Activated naive CD4-positive, alpha-beta T cell treated with anti-CD3 and anti-CD28 coated beads for 36 hours (primary cell): Measurements from ENCODE around the gene MORN1. TPM values are rescaled to one million over a fixed set of nuclear protein-coding genes. Genes with fewer than 3 reads are reported as not detected.
A peak's percentile ranks its signal among the peaks of the same experiment; 100 is the strongest.
"Not testable (repeated sequence)": the region's sequence is repeated elsewhere in the genome, so short reads cannot be mapped to it uniquely, and the experiment has no call there.

Experiments
- CTCF ChIA-PET: fragments of 350-600 bp; sonication (Branson Sonifier 250); formaldehyde crosslinking; loops from one replicate; lab custom pipeline; 2021; ENCODE audit warnings: antibody characterized with exemption; lab: Charles Lee
- DNase-seq: peaks from one replicate; pipeline ENCODE4 v3.0.0-alpha.2; 2020
- H3K27ac Mint-ChIP-seq: one replicate; pipeline ENCODE4 v1.8.0; 2021; ENCODE audit warnings: mild to moderate bottlenecking, mixed read lengths
- H3K27me3 Mint-ChIP-seq: one replicate; pipeline ENCODE4 v1.8.0; 2021; ENCODE audit warnings: low read depth, mixed read lengths
- H3K36me3 Mint-ChIP-seq: one replicate; pipeline ENCODE4 v1.8.0; 2021; ENCODE audit warnings: low read depth, mixed read lengths
- H3K4me1 Mint-ChIP-seq: one replicate; pipeline ENCODE4 v1.8.0; 2021; ENCODE audit warnings: low read depth, mixed read lengths
- H3K4me3 Mint-ChIP-seq: one replicate; pipeline ENCODE4 v1.8.0; 2021; ENCODE audit warnings: mild to moderate bottlenecking, moderate library complexity, mixed read lengths
- H3K9me3 Mint-ChIP-seq: one replicate; pipeline ENCODE4 v1.8.0; 2021; ENCODE audit warnings: mixed read lengths
- intact Hi-C: fragments of 100-400 bp; cut with micrococcal nuclease; formaldehyde crosslinking; loops from one replicate; pipeline ENCODE4 v1.15.1; 2023
- total RNA-seq, 2 experiments: library from RNA; stranded (reverse); gene quantifications; one replicate each; pipeline ENCODE4 v1.2.3, GENCODE V29; 2021

The MORN1 gene
- 1 to 10 TPM; 3.2 to 4.9 TPM for total RNA-seq

DNA sequence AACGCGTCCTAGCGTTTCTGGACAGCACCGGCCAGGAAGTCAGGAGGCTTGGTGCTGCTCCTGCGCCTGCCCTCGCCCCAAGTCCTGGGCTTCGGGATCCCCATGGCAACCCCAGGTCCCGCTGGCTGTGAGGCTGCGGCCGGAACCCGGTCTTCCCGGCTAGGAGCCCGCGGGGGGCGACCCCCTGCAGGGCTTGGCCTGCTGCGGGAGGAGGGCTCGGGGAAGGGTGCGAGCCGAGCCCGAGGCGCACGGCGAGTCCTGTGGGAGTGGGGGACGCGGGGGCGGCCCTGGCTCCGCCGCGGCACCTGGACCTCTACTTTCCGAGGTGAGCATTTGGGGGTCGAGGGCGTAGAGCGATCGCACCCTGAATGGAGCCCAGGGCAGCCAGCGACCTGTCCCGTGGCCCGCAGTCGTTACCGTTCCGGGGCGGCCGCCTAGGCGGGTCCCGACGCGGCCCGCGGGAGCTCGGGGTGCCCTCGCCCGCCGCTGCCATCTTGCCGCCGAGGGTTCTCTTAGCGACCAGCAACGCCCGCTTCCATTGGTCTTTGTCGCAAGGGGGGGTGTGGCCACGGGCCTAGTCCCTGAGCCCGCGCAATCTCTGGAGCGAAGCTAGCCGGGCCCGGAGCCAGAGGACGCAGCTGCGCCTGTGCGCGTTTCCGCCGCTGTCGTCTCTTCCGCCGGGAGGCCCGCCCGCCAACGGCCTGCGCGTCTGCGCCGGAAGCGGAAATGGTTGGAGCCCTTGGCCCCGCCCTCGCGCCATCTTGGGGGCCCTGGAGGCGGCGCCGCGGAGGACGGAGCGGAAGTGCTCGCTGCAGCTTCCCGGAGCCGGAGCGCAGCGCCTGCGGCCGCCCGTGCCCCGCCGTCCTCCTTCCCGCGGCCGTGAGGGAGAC lies at the start of gene MORN1, which contains the start of gene RER1:
Gene MORN1, minus strand, starts transcription at position 514 of the 890 bp plus-strand sequence. Its CDS starts 21 bp downstream, at position 493.
Gene RER1, plus strand, starts transcription at position 801 of the 890 bp plus-strand sequence. CDS start 3,950 bp downstream, outside the sequence.
- Mint-ChIP-seq H3K36me3 (peaks cover 6% of the 10 kb centered on the region), H3K9me3 (no peaks in the 10 kb centered on the region), H3K4me1 (peaks cover 40% of the 10 kb centered on the region), H3K27me3 (no peaks in the 10 kb centered on the region), H3K4me3 (peak within 1 kb of the TSS; percentile 88), H3K27ac (peak within 1 kb of the TSS; percentile 79)
- intact Hi-C loops, result loop anchor here (1.0 kb wide), 6 partner anchors 21 to 472 kb away; partner anchors contain the start of genes PEX10 and TMEM52
- peak; percentile 99 for DNase-seq
- CTCF ChIA-PET, result interaction anchor here (0.9 to 2.6 kb wide), 4 partner anchors 10 to 251 kb away, joined by 3 to 13 read pairs (median 4); partner anchors contain the start of gene FAAP20

DNA sequence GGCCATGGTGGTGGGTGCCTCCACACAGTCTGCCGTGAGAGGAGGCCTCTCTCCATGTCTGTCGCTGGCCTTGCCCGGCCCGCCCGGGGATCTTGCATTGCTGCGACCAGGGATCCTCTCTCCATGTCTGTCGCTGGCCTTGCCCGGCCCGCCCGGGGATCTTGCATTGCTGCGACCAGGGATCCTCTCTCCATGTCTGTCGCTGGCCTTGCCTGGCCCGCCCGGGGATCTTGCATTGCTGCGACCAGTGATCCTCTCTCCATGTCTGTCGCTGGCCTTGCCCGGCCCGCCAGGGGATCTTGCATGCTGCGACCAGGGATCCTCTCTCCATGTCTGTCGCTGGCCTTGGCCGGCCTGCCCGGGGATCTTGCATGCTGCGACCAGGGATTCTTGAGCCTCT lies 49.0 kb upstream of the MORN1 start:
- intact Hi-C loops, CTCF ChIA-PET, H3K36me3 Mint-ChIP-seq, H3K4me3 Mint-ChIP-seq, H3K27ac Mint-ChIP-seq, H3K9me3 Mint-ChIP-seq, DNase-seq, H3K4me1 Mint-ChIP-seq, H3K27me3 Mint-ChIP-seq: not testable (repeated sequence)

DNA sequence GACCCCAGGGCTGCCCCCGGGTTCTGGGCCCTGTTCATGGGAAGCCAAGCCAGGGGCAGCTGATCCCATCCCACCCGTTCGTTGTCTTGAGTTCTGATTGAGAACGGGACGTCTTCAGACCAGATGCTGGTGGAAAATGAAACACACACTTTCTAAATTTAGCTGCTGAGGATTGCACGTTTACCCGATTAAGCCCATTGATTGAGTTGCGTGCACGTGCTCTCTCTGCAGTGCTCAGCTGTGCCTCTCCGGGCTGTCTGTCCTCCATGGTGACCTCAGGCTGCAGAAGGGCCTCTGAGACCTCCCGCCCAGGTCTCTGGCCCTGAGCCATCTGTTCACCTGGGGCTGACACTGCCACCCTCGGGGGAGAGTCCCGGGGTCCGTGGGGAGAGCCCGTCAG lies 48.0 kb upstream of the MORN1 start:
- Mint-ChIP-seq H3K4me1 (no peaks in the 10 kb centered on the region), H3K4me3 (no peak overlapping the region), H3K9me3 (no peaks in the 10 kb centered on the region), H3K27ac (no peak overlapping the region), H3K36me3 (no peaks in the 10 kb centered on the region), H3K27me3 (no peaks in the 10 kb centered on the region)
- CTCF ChIA-PET, result no interaction called here
- DNase-seq, result no peak
- intact Hi-C loops, result no loop called here

DNA sequence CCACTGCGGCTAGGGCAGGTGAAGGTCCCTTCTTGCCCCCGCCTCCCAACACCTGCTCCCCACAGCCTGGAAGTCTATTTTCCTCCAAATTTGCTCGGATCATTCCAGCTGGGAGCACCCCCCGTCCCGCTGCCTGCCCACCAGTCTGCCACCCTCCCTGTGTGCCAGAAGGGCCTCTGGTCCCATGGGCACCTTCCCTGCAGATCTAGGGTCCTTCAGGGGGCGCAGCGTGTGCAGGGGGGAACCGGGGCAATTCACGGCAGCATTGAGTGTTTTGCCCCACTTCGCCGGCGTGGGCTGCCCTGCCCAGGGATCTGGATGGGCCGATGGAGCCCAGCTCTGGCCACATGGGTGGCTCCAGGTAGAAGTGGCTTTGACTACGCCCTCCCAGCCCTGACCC lies 47.3 kb upstream of the MORN1 start:
- Mint-ChIP-seq H3K4me3 (no peak overlapping the region), H3K36me3 (no peaks in the 10 kb centered on the region), H3K27ac (no peak overlapping the region), H3K9me3 (no peaks in the 10 kb centered on the region), H3K27me3 (no peaks in the 10 kb centered on the region), H3K4me1 (no peaks in the 10 kb centered on the region)
- CTCF ChIA-PET, result no interaction called here
- DNase-seq, result no peak
- intact Hi-C loops, result no loop called here

DNA sequence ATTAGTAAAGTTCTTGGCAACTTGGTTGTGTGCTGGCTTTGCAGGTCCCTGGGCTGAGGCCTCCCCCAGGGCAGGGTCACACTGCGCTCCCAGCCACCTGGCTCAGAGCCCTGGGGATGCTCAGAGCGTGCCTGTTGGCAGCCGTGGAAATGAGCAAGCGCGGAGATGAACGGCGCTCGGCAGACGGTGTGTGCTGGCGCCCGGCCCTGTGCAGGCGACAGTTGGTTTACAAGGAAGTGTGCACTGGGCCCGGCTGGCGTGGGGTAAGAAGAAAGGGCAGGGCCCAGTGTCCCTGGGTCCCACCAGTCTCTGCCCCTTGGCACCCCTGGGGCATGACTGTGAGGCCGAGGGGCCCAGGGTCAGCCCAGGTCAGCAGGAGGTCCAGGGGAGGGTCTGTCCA lies 46.7 kb upstream of the MORN1 start:
- Mint-ChIP-seq H3K4me3 (no peak overlapping the region), H3K27me3 (no peaks in the 10 kb centered on the region), H3K36me3 (no peaks in the 10 kb centered on the region), H3K9me3 (no peaks in the 10 kb centered on the region), H3K27ac (no peak overlapping the region), H3K4me1 (no peaks in the 10 kb centered on the region)
- no peak for DNase-seq
- intact Hi-C loops, result no loop called here
- CTCF ChIA-PET, result no interaction called here

DNA sequence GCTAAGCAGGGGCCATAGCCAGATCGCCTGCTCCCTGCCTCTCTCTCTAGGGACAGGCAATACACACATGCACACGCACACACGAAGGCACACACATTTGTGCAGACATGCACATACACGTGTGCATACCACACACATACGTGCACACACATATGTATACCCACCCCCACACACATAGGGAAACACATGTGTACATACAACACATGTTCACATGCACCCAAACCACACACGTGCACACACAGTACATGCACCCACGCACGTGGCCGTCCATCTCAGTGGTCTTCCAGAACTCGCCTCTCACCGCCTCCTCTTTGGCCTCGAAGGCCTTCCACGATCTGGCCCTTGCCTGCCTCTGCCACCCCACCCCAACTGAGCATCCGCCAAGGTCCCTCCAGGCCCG lies 46.3 kb upstream of the MORN1 start:
- CTCF ChIA-PET, result no interaction called here
- no peak for DNase-seq
- Mint-ChIP-seq H3K4me1 (no peaks in the 10 kb centered on the region), H3K4me3 (no peak overlapping the region), H3K36me3 (no peaks in the 10 kb centered on the region), H3K9me3 (no peaks in the 10 kb centered on the region), H3K27me3 (no peaks in the 10 kb centered on the region), H3K27ac (no peak overlapping the region)
- intact Hi-C loops, result no loop called here

DNA sequence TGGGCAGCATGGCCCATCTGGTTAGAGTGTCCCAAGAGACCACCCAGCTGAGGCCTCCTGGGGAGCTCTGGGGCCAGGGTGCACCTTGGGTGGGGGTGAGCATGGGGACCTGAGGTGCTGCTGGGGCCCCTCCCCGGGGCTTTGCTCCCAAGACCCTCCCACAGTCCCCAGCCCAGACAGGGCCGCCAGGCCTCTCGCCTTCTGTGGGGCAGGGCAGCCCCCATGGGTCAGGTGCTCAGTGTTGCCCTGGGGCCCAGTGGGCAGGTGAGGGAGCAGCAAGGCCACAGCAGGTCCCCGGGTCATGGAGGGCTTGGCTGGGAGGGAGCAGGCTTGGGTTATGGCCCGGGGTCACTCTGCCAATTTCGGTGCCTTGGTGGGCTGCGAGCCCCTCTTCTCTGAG lies 45.5 kb upstream of the MORN1 start:
- CTCF ChIA-PET, result no interaction called here
- Mint-ChIP-seq H3K9me3 (no peaks in the 10 kb centered on the region), H3K4me3 (no peak overlapping the region), H3K4me1 (no peaks in the 10 kb centered on the region), H3K36me3 (no peaks in the 10 kb centered on the region), H3K27ac (no peak overlapping the region), H3K27me3 (no peaks in the 10 kb centered on the region)
- DNase-seq, result no peak
- intact Hi-C loops, result no loop called here

DNA sequence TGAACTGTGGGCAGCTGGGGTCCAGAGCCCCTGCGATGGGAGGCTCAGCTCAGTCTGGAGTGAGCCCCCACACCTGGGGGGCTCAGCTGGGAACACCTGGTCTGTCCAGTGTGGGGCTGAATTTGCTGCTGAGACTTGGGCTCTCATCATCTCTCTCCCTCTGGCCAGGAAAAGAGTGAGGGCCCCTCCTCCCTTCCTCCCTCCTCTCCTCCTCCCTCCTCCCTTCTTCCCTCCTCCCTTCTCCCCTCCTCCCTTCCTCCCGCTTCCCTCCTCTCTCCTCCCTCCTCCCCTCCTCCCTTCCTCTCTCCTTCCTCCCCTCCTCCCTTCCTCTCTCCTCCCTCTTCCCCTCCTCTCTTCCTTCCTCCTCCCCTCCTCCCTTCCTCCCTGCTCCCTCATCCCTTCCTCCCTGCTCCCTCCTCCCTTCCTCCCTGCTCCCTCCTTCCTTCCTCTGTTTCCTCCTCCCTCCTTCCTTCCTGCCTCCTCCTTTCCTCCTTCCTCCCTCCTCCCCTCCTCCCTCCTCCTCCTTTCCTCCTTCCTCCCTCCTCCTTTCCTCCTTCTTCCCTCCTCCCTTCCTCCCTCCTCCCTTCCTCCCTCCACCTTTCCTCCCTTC lies 44.5 kb upstream of the MORN1 start:
- Mint-ChIP-seq H3K36me3 (no peaks in the 10 kb centered on the region), H3K27me3 (no peaks in the 10 kb centered on the region), H3K4me1 (no peaks in the 10 kb centered on the region), H3K4me3 (no peak overlapping the region), H3K27ac (no peak overlapping the region), H3K9me3 (no peaks in the 10 kb centered on the region)
- intact Hi-C loops, result no loop called here
- no peak for DNase-seq
- CTCF ChIA-PET, result no interaction called here

DNA sequence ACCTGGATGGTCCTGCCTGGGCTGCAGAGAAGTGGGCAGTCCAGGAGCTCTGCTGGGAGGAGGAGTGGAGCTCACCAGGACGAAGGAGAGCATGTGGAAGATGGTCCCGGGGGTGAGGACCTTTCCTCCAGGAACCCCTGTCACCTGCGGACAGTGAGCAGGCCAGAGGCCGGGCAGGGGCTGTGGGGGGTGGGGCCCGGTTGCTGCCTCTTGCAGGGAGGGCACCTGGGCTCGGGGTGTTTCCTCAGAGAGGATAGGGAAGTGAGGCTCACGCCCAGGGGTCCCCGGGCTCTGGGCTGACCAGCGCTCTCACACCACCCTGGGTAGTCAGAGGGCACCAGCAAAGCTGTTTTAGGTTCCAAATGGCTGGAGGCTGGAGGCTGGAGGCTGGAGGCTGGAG lies 43.7 kb upstream of the MORN1 start:
- intact Hi-C loops, result no loop called here
- Mint-ChIP-seq H3K36me3 (no peaks in the 10 kb centered on the region), H3K4me1 (no peaks in the 10 kb centered on the region), H3K4me3 (no peak overlapping the region), H3K27ac (no peak overlapping the region), H3K9me3 (peaks cover 1% of the 10 kb centered on the region), H3K27me3 (no peaks in the 10 kb centered on the region)
- no peak for DNase-seq
- CTCF ChIA-PET, result no interaction called here

DNA sequence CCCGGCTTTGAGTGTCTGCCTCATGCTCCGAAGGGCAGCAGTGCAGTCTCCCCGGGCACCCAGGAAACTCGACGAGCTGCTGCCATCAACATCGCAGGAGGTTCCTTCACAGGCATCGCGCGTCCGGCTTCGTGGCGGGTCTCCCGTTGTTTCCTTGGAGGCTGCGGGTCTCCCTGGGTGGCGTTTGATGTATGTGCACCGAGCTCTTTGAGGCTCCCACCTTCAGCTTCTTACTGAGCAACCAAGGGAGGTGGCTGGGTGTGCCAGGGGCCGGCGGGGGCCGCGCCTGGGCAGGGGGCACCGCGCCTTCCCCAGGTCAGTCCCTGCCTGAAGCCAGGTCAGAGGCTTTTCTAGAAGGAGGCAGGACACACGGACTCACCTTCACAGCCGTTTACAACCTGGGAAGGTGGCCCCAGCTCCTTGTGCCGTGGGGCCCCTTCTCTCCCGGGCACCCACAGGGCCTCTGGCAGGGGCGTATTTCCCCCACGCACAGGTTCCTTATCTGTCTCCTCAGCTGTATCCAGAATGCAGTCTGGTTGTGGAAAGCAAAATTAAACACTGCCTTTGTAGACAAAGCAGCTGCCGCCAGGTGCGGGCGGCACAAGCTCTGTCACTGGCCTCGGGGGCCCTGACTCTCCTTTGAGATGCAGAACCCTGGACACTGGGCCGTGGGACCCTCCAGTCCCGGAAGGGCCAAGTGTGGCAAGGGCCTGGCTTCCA lies 42.7 kb upstream of the MORN1 start:
- intact Hi-C loops, result no loop called here
- CTCF ChIA-PET, result no interaction called here

DNA sequence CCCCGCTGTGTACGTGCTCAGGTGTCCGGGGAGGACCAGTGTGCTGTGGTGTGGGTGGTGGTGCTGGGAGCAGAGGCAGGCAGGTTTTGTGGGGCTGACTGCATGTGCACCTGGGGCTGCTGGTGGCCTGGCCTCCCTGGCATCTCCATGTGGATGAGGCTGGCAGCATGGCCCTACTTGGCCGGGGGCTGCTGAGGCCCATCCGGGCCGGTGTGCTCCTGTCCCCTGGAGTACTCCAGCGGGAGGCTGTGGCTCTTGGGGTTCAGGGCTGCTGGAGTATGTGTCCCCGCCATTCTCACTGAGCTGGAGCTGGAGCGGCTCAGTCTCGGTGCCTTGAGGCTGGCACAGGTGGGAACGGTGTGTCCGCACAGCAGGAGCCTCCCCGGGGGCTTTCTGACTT lies 41.8 kb upstream of the MORN1 start:
- DNase-seq, result no peak
- Mint-ChIP-seq H3K9me3 (peaks cover 4% of the 10 kb centered on the region), H3K27me3 (no peaks in the 10 kb centered on the region), H3K4me1 (no peaks in the 10 kb centered on the region), H3K36me3 (no peaks in the 10 kb centered on the region), H3K4me3 (no peak overlapping the region), H3K27ac (no peak overlapping the region)
- intact Hi-C loops, result no loop called here
- CTCF ChIA-PET, result no interaction called here

More for the DNA sequence above, 42.7 kb upstream of the MORN1 start:
- Mint-ChIP-seq H3K27me3 (no peaks in the 10 kb centered on the region), H3K4me1 (no peaks in the 10 kb centered on the region), H3K9me3 (peaks cover 4% of the 10 kb centered on the region), H3K4me3 (no peak overlapping the region), H3K27ac (no peak overlapping the region), H3K36me3 (no peaks in the 10 kb centered on the region)
- DNase-seq, result no peak

DNA sequence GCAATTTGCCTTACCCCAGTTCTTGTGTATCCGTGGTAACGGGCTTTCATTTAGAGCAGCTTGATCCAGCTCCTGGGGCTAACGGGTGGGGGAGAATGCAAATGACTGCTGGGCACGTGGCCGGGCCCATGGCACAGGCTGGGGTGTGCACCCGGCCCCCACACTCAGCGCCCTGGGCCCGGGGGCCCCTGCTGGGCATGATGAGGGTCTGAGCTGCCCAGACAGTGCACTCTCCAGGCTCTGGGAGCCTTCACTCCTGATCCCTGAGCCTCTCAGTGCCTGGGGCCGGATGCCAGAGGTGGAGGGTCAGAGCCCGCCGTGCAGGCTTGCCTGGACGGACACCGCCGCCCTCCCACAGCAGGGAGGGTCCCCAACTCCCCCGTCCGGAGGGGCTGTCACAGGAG lies 41.1 kb upstream of the MORN1 start:
- no peaks in the 10 kb centered on the region for H3K27me3 Mint-ChIP-seq
- H3K36me3 Mint-ChIP-seq, result no peaks in the 10 kb centered on the region
- no peak overlapping the region for H3K27ac Mint-ChIP-seq
- CTCF ChIA-PET, result no interaction called here
- no peak for DNase-seq
- intact Hi-C loops, result no loop called here
- H3K9me3 Mint-ChIP-seq, result peaks cover 4% of the 10 kb centered on the region
- H3K4me1 Mint-ChIP-seq, result no peaks in the 10 kb centered on the region
- no peak overlapping the region for H3K4me3 Mint-ChIP-seq
